ENCODE data around the gene TCF15.

DNA sequence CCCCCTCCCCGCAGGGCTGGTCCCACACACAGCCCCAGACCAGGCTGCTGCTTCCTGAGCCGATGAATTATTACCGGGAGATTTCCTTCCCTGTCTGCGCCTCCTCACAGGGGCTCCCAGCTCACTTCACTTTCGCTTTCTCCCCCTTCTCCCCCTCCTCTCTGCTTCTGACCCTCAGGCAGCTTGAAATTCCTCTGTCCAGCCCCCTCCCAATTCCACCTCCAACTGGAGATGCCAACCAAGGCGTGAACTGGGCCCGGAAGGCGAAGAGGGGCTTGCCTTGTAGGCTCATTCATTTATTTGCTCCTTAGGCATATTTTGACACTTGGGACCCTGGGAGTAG lies 1.7 kb upstream of the TCF15 start:
- TF ChIP-seq, protein P1, sequence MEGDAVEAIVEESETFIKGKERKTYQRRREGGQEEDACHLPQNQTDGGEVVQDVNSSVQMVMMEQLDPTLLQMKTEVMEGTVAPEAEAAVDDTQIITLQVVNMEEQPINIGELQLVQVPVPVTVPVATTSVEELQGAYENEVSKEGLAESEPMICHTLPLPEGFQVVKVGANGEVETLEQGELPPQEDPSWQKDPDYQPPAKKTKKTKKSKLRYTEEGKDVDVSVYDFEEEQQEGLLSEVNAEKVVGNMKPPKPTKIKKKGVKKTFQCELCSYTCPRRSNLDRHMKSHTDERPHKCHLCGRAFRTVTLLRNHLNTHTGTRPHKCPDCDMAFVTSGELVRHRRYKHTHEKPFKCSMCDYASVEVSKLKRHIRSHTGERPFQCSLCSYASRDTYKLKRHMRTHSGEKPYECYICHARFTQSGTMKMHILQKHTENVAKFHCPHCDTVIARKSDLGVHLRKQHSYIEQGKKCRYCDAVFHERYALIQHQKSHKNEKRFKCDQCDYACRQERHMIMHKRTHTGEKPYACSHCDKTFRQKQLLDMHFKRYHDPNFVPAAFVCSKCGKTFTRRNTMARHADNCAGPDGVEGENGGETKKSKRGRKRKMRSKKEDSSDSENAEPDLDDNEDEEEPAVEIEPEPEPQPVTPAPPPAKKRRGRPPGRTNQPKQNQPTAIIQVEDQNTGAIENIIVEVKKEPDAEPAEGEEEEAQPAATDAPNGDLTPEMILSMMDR (IDR thresholded peaks at IDR 0.05; ENCODE audit: insufficient read depth, low read depth, low read length): no peak
- TF ChIP-seq EZH2 (IDR thresholded peaks at IDR 0.05; ENCODE audit: insufficient read depth, low read length): no peak

All from astrocyte (in vitro differentiated cells and primary cell).